Fibroblast of lung (primary cell): ENCODE data around the gene ESPNL. TPM values are rescaled to one million over a fixed set of nuclear protein-coding genes. Genes with fewer than 3 reads are reported as not detected.

Experiments
- DNase-seq, 2 donors: peaks; one replicate each; pipeline versions ENCODE4 v3.0.0 to v3.0.0-alpha.2; 2010; ENCODE audit warnings: low read depth in 2 of 2
- H2AFZ ChIP-seq: 2 replicates; pipeline ENCODE4 v1.5.1; 2012; ENCODE audit warnings: low read length, control low read depth, inconsistent platforms
- H3K27ac ChIP-seq: 2 replicates; pipeline ENCODE4 v1.5.1; 2011; ENCODE audit warnings: low read length, control low read depth; ENCODE audit not compliant: insufficient read depth
- H3K27me3 ChIP-seq: 2 replicates; pipeline ENCODE4 v1.5.1; 2011; ENCODE audit warnings: mild to moderate bottlenecking, low read length; ENCODE audit not compliant: control insufficient read depth, insufficient read depth
- H3K36me3 ChIP-seq: 2 replicates; pipeline ENCODE4 v1.5.1; 2011; ENCODE audit warnings: low read length; ENCODE audit not compliant: control insufficient read depth, insufficient read depth
- H3K4me1 ChIP-seq: 2 replicates; pipeline ENCODE4 v1.5.1; 2011; ENCODE audit warnings: low read length; ENCODE audit not compliant: control insufficient read depth, insufficient read depth; ENCODE audit errors: extremely low read depth
- H3K4me2 ChIP-seq: 2 replicates; pipeline ENCODE4 v1.5.1; 2011; ENCODE audit warnings: low read length, control low read depth; ENCODE audit not compliant: insufficient read depth; ENCODE audit errors: extremely low read depth
- H3K4me3 ChIP-seq, 4 experiments: fragments of 200-600 bp in 1 of 4; sonication (generic) in 1 of 4; replicated peaks in 1 of 4; 2 replicates each; pipeline ENCODE4 v1.5.1; 2011 to 2016; ENCODE audit warnings: low read length in 4 of 4, low read depth in 3 of 4, mild to moderate bottlenecking in 3 of 4, control low read depth in 2 of 4, inconsistent platforms in 1 of 4, mixed read lengths in 1 of 4; ENCODE audit not compliant: insufficient read depth in 1 of 4; ENCODE audit errors: control extremely low read depth in 1 of 4
- H3K79me2 ChIP-seq: 2 replicates; pipeline ENCODE4 v1.5.1; 2012; ENCODE audit warnings: mild to moderate bottlenecking, low read length, inconsistent platforms; ENCODE audit not compliant: control insufficient read depth, insufficient read depth
- H3K9ac ChIP-seq: 2 replicates; pipeline ENCODE4 v1.5.1; 2011; ENCODE audit warnings: mild to moderate bottlenecking, low read length, control low read depth; ENCODE audit not compliant: insufficient read depth
- H3K9me3 ChIP-seq: 2 replicates; pipeline ENCODE4 v1.5.1; 2012; ENCODE audit warnings: low read depth, low read length; ENCODE audit not compliant: control insufficient read depth, insufficient read depth
- H4K20me1 ChIP-seq: 2 replicates; pipeline ENCODE4 v1.5.1; 2011; ENCODE audit warnings: low read length; ENCODE audit not compliant: control insufficient read depth, insufficient read depth; ENCODE audit errors: extremely low read depth
- EZH2 ChIP-seq: IDR thresholded peaks from 2 replicates; pipeline ENCODE4 v1.5.1; 2012; ENCODE audit warnings: low read length, control low read depth, mild to moderate bottlenecking; ENCODE audit errors: missing control alignments
- polyA plus RNA-seq, 2 donors: library from polyadenylated mRNA; depleted of rRNA in 1 of 2; stranded (reverse) in 1 of 2; unstranded in 1 of 2; fragments of >200 nt; gene quantifications; 2 replicates each; pipeline ENCODE4 v1.2.1, GENCODE V29; 2011 to 2012; ENCODE audit warnings: missing spikeins in 1 of 2
- total RNA-seq: library from RNA; depleted of rRNA; stranded (reverse); fragments of >200 nt; gene quantifications from 2 replicates; pipeline ENCODE4 v1.2.1, GENCODE V29; 2014
- TF ChIP-seq, protein P1 (sequence below), 2 donors: IDR thresholded peaks in 1 of 2; conservative IDR thresholded peaks in 1 of 2; 1 replicate in 1 of 2; 2 replicates in 1 of 2; pipeline ENCODE4 v1.5.1; 2011 to 2012; ENCODE audit warnings: low read length in 2 of 2, control low read depth in 1 of 2, inconsistent platforms in 1 of 2, low read depth in 1 of 2, mild to moderate bottlenecking in 1 of 2

ESPNL gene
- total and polyA plus RNA-seq, 2 donors (not counting 1 experiment from before 2014, with no cell fraction given): 0.79 to 2.8 TPM

DNA sequence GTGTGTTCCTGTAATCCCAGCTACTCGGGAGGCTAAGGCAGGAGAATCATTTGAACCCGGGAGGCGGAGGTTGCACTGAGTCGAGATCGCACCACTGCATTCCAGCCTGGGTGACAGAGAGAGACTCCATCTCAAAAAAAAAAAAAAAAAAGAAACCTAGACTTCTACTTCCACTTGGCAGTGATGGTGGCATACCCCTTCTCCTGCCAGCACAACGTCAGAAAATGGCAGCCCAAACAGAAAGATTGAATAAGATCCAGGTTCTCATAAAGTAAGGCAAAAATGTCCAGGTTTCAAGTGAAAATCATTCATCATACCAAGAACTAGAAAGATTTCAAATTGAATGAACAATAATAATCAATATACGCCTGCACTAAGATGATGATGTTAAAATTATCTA is 15.4 kb upstream of the ESPNL start:
- Histone ChIP-seq H3K27ac (no peak overlapping the region), H4K20me1 (no peaks in the 10 kb centered on the region), H3K4me2 (no peak overlapping the region), H3K79me2 (no peaks in the 10 kb centered on the region), H2AFZ (no peak overlapping the region), H3K9ac (no peak overlapping the region), H3K4me3 (no peak overlapping the region), H3K36me3 (peaks cover 2% of the 10 kb centered on the region), H3K27me3 (no peaks in the 10 kb centered on the region), H3K9me3 (no peaks in the 10 kb centered on the region), H3K4me1 (no peaks in the 10 kb centered on the region)
- TF ChIP-seq EZH2: no peak
- TF ChIP-seq, protein P1, sequence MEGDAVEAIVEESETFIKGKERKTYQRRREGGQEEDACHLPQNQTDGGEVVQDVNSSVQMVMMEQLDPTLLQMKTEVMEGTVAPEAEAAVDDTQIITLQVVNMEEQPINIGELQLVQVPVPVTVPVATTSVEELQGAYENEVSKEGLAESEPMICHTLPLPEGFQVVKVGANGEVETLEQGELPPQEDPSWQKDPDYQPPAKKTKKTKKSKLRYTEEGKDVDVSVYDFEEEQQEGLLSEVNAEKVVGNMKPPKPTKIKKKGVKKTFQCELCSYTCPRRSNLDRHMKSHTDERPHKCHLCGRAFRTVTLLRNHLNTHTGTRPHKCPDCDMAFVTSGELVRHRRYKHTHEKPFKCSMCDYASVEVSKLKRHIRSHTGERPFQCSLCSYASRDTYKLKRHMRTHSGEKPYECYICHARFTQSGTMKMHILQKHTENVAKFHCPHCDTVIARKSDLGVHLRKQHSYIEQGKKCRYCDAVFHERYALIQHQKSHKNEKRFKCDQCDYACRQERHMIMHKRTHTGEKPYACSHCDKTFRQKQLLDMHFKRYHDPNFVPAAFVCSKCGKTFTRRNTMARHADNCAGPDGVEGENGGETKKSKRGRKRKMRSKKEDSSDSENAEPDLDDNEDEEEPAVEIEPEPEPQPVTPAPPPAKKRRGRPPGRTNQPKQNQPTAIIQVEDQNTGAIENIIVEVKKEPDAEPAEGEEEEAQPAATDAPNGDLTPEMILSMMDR (conservative IDR thresholded peaks at IDR 0.05 in 1 of 2, IDR thresholded peaks at IDR 0.05 in 1 of 2; ENCODE audit: low read depth in 1 of 2, low read length in 2 of 2): no peak
- no peak for DNase-seq

DNA sequence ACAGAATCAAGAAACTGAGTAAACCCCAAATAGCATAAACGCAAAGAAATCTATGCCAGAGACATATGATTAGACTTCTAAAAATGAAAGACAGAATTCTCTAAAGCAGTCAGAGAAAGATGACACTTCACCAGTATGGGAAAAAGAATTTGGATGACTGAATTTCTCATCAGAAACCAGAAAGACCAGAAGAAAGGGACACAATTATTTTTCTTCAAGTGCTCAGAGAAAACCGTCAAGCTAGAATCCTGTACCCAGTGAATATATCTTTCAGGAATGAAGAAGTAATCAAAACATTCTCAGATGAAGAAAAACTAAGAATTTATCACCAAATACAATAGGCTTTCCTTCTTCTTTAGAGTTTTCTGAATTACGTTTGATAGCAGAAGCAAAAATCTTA is 14.2 kb upstream of the ESPNL start:
- no peaks in the 10 kb centered on the region for H3K4me1 ChIP-seq
- no peak for TF ChIP-seq EZH2
- TF ChIP-seq, protein P1 (conservative IDR thresholded peaks at IDR 0.05 in 1 of 2, IDR thresholded peaks at IDR 0.05 in 1 of 2; ENCODE audit: low read depth in 1 of 2, low read length in 2 of 2): no peak
- no peaks in the 10 kb centered on the region for H3K9me3 ChIP-seq
- no peak overlapping the region for H3K9ac ChIP-seq
- no peaks in the 10 kb centered on the region for H3K27me3 ChIP-seq
- no peaks in the 10 kb centered on the region for H3K79me2 ChIP-seq
- peaks cover 2% of the 10 kb centered on the region for H3K36me3 ChIP-seq
- no peak overlapping the region for H3K27ac ChIP-seq
- no peak overlapping the region for H2AFZ ChIP-seq
- no peak overlapping the region for H3K4me3 ChIP-seq
- H4K20me1 ChIP-seq: no peaks in the 10 kb centered on the region
- no peak for DNase-seq
- H3K4me2 ChIP-seq: no peak overlapping the region

DNA sequence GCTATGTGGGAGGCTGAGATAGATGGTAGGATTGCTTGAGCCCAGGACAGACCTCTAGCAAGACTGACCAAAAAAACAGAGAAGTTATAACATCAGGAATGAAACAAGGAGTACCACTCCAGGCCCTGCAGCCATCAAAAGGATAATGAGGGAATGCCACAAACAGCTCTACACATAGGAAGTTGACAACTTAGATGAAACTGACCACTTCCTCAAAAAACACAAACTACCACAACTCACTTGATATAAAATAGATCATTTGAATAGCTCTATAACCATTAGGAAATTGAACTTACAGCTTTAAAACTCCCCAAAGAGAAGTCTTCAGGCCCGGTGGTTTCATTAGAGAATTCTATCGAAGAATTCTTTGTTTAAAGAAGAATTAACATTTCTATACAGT is 12.9 kb upstream of the ESPNL start:
- Histone ChIP-seq H3K9me3 (no peaks in the 10 kb centered on the region), H3K9ac (no peak overlapping the region), H3K4me1 (no peaks in the 10 kb centered on the region), H3K27ac (no peak overlapping the region), H3K79me2 (no peaks in the 10 kb centered on the region), H2AFZ (no peak overlapping the region), H3K4me2 (no peak overlapping the region), H3K36me3 (no peaks in the 10 kb centered on the region), H4K20me1 (no peaks in the 10 kb centered on the region), H3K4me3 (no peak overlapping the region), H3K27me3 (no peaks in the 10 kb centered on the region)
- DNase-seq: no peak
- TF ChIP-seq EZH2: no peak
- TF ChIP-seq, protein P1 (conservative IDR thresholded peaks at IDR 0.05 in 1 of 2, IDR thresholded peaks at IDR 0.05 in 1 of 2; ENCODE audit: low read depth in 1 of 2, low read length in 2 of 2): no peak
